ENCODE measurements around the gene PRKCB. TPM values are rescaled to one million over a fixed set of nuclear protein-coding genes. Genes with fewer than 3 reads are reported as not detected.

The PRKCB gene
- total and polyA plus RNA-seq, 2 of the 8 experiments (the other 6 are each of a cell fraction or from before 2014, with no cell fraction given) = 7.1 to 12.1 TPM

- FAIRE-seq (no peak), DNase-seq (ENCODE audit: low read depth in 1 of 2, low spot score in 2 of 2) (peak in 1 of 2 experiments; percentile 54)
- Histone ChIP-seq H3K27ac (ENCODE audit: low read depth, low read length) (no peak overlapping the region), H2BK12ac (ENCODE audit: low read depth, low read length) (no peak overlapping the region), H3K23ac (ENCODE audit: insufficient read length) (no peak overlapping the region), H2BK120ac (replicated peaks; ENCODE audit: low read depth, low read length) (no peak overlapping the region), H4K8ac (ENCODE audit: extremely low read depth, insufficient read depth, low read length) (no peak overlapping the region), H3K4ac (replicated peaks; ENCODE audit: insufficient read length, low read depth, low read length) (no peak overlapping the region), H3K27me3 (replicated peaks in 1 of 4; ENCODE audit: control insufficient read depth in 3 of 4, extremely low read depth in 1 of 4, insufficient read depth in 3 of 4, low read length in 3 of 4) (no peaks in the 10 kb centered on the region), H3K36me3 (ENCODE audit: control insufficient read depth in 2 of 4, insufficient read depth in 4 of 4, low read length in 3 of 4) (no peaks in the 10 kb centered on the region), H2AFZ (ENCODE audit: low read length) (no peak overlapping the region), H3K18ac (ENCODE audit: extremely low read depth, low read length) (no peak overlapping the region; the same call in none of the 2 replicates), H3K9ac (replicated peaks in 1 of 4; ENCODE audit: extremely low read depth in 1 of 4, low read depth in 3 of 4, low read length in 3 of 4) (no peak overlapping the region), H4K5ac (ENCODE audit: insufficient read length, low read depth, low read length) (no peak overlapping the region), H3K79me1 (ENCODE audit: low read depth, low read length) (no peaks in the 10 kb centered on the region), H2BK20ac (ENCODE audit: low read length) (no peak overlapping the region), H3K79me2 (ENCODE audit: control insufficient read depth in 1 of 2, insufficient read depth in 2 of 2, low read length in 2 of 2) (no peaks in the 10 kb centered on the region), H3K4me3 (ENCODE audit: extremely low read depth in 1 of 4, insufficient read depth in 2 of 4, low read depth in 3 of 4, low read length in 4 of 4) (no peak overlapping the region), H3K9me3 (ENCODE audit: insufficient read depth in 2 of 2, low read depth in 1 of 2, low read length in 1 of 2) (no peaks in the 10 kb centered on the region), H3K23me2 (ENCODE audit: low read depth, low read length) (peaks cover 2% of the 10 kb centered on the region; the same call in 1 of the 2 replicates), H4K20me1 (replicated peaks in 1 of 2; ENCODE audit: control insufficient read depth in 1 of 2, insufficient read depth in 2 of 2, low read length in 2 of 2) (no peaks in the 10 kb centered on the region), H3K56ac (replicated peaks; ENCODE audit: insufficient read length, low read depth, low read length) (no peak overlapping the region), H2AK5ac (ENCODE audit: low read depth, low read length) (no peak overlapping the region), H2BK15ac (ENCODE audit: low read length) (no peak overlapping the region), H3K4me2 (ENCODE audit: insufficient read depth in 1 of 2, low read depth in 2 of 2, low read length in 2 of 2) (no peak overlapping the region), H3K4me1 (replicated peaks in 1 of 4; ENCODE audit: control insufficient read depth in 3 of 4, insufficient read depth in 4 of 4, low read length in 3 of 4) (peaks cover 4 to 23% (median 10%) of the 10 kb centered on the region in 4 experiments), H4K91ac (replicated peaks; ENCODE audit: insufficient read length, low read length) (no peak overlapping the region), H3K14ac (ENCODE audit: insufficient read length) (no peak overlapping the region), H2BK5ac (ENCODE audit: low read depth, low read length) (no peak overlapping the region)
- WGBS, 2 experiments (ENCODE audit: extremely low coverage in 1 of 2, insufficient coverage in 1 of 2, insufficient read length in 1 of 2, insufficient replicate concordance in 2 of 2, low coverage in 1 of 2, low lambda C conversion rate in 2 of 2, missing lambda C conversion rate in 1 of 2) = 61% methylated on average over 4 of the region's 4 CpGs; no CpG with 5 or more reads in 1 of the 2 experiments
- CTCF ChIA-PET (ENCODE audit: partially characterized antibody) = interaction anchor here (0.5 to 8.5 kb wide), 66 partner anchors 8 to 476 kb away, joined by 3 to 139 read pairs (median 4); partner anchors contain the start of gene CACNG3
- POLR2A ChIA-PET (ENCODE audit: partially characterized antibody) = interaction anchor here (0.6 to 1.2 kb wide), 3 partner anchors 207 to 456 kb away, joined by 3 to 4 read pairs (median 3); no protein-coding TSS in a partner anchor
- TF ChIP-seq EP300 (IDR thresholded peaks at IDR 0.05; ENCODE audit: borderline replicate concordance in 1 of 2, low read depth in 2 of 2, low read length in 2 of 2) = no peak
- TF ChIP-seq RAD21 (IDR thresholded peaks at IDR 0.05 in 1 of 2, conservative IDR thresholded peaks at IDR 0.05 in 1 of 2; ENCODE audit: low read depth in 2 of 2, low read length in 2 of 2) = peak in 1 of 2 experiments; percentile 27; a peak in 1 of 4 replicates
- TF ChIP-seq SRF (IDR thresholded peaks at IDR 0.05; ENCODE audit: low read depth, low read length) = no peak
- no peak for TF ChIP-seq JUND (IDR thresholded peaks at IDR 0.05; ENCODE audit: low read length)
- no peak for TF ChIP-seq TBP (IDR thresholded peaks at IDR 0.05; ENCODE audit: low read depth, low read length)
- no peak for TF ChIP-seq POLR2A (IDR thresholded peaks at IDR 0.05; ENCODE audit: control extremely low read depth in 1 of 2, low read depth in 2 of 2, low read length in 2 of 2)
- TF ChIP-seq SIX5 (IDR thresholded peaks at IDR 0.05; ENCODE audit: low read depth, low read length) = no peak
- TF ChIP-seq SP1 (IDR thresholded peaks at IDR 0.05; ENCODE audit: low read depth, low read length) = no peak
- no peak for TF ChIP-seq NRF1 (IDR thresholded peaks at IDR 0.05; ENCODE audit: low read depth, low read length)
- TF ChIP-seq USF2 (IDR thresholded peaks at IDR 0.05; ENCODE audit: low read length) = no peak
- TF ChIP-seq SP4 (IDR thresholded peaks at IDR 0.05; ENCODE audit: low read length) = 0 out of 2 replicates have a peak, but pooled peaks have one; percentile 38
- TF ChIP-seq SIN3A (conservative IDR thresholded peaks at IDR 0.05 in 1 of 2, IDR thresholded peaks at IDR 0.05 in 1 of 2; ENCODE audit: low read depth in 1 of 2, low read length in 2 of 2) = 0 out of 4 replicates have a peak, but pooled peaks of 1 of the 2 experiments have one; percentile 22
- TF ChIP-seq MAFK (IDR thresholded peaks at IDR 0.05; ENCODE audit: low read depth, low read length) = no peak
Measured at GRCh38 chr16:24046442-24046841, 210.7 kb downstream of the PRKCB start.
